H1 (cell line): ENCODE measurements around the gene OSBPL6.

Experiments
- CEBPB ChIP-seq: IDR thresholded peaks from 2 replicates; pipeline ENCODE4 v1.6.1; 2012; ENCODE audit warnings: low read depth, low read length
- CREB1 ChIP-seq: IDR thresholded peaks from 2 replicates; pipeline ENCODE4 v1.6.1; 2012; ENCODE audit warnings: inconsistent platforms
- EGR1 ChIP-seq: IDR thresholded peaks from 2 replicates; pipeline ENCODE4 v1.6.1; 2011; ENCODE audit warnings: low read depth, low read length, borderline replicate concordance
- EP300 ChIP-seq, 2 experiments: IDR thresholded peaks; 1 replicate in 1 of 2; 2 replicates in 1 of 2; pipeline ENCODE4 v1.6.1; 2011 to 2012; ENCODE audit warnings: low read depth in 2 of 2, low read length in 2 of 2, mild to moderate bottlenecking in 2 of 2, borderline replicate concordance in 1 of 2, inconsistent platforms in 1 of 2, moderate library complexity in 1 of 2
- TAF1 ChIP-seq: IDR thresholded peaks from 2 replicates; pipeline ENCODE4 v1.6.1; 2011; ENCODE audit warnings: mild to moderate bottlenecking, low read depth, low read length
- TF ChIP-seq, protein P1 (sequence below), 3 experiments: IDR thresholded peaks; 1 replicate in 2 of 3; 2 replicates in 1 of 3; pipeline versions ENCODE4 v1.5.1 to v1.6.1; 2011; ENCODE audit warnings: low read length in 3 of 3, mild to moderate bottlenecking in 3 of 3, inconsistent platforms in 2 of 3, low read depth in 1 of 3, moderate library complexity in 1 of 3; ENCODE audit not compliant: insufficient read depth in 1 of 3; ENCODE audit errors: control extremely low read depth in 1 of 3

DNA sequence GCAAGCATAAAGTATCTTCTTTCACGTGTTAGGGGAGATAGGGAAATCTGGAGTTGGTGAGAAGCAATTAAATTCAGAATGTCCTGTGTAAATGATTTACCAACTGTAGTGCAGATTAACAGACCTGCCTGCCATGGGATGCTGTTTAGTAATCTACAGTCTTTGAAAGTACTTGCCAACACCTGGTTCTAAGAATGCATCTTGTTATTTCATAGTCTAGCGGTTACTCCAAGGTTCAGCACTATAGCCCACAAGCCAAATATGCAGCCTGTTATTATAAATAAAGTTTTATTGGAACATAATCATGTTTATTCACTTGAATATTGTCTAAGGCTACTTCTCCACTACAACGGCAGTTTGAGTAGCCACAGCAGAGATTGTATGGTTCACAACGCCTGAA is 100.8 kb downstream of the OSBPL6 start:
- TF ChIP-seq CEBPB (no peak), TAF1 (no peak), CREB1 (no peak), EGR1 (no peak), EP300 (IDR thresholded peaks at IDR 0.05; ENCODE audit: borderline replicate concordance in 1 of 2, low read depth in 2 of 2, low read length in 2 of 2) (no peak)
- TF ChIP-seq, protein P1, sequence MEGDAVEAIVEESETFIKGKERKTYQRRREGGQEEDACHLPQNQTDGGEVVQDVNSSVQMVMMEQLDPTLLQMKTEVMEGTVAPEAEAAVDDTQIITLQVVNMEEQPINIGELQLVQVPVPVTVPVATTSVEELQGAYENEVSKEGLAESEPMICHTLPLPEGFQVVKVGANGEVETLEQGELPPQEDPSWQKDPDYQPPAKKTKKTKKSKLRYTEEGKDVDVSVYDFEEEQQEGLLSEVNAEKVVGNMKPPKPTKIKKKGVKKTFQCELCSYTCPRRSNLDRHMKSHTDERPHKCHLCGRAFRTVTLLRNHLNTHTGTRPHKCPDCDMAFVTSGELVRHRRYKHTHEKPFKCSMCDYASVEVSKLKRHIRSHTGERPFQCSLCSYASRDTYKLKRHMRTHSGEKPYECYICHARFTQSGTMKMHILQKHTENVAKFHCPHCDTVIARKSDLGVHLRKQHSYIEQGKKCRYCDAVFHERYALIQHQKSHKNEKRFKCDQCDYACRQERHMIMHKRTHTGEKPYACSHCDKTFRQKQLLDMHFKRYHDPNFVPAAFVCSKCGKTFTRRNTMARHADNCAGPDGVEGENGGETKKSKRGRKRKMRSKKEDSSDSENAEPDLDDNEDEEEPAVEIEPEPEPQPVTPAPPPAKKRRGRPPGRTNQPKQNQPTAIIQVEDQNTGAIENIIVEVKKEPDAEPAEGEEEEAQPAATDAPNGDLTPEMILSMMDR (IDR thresholded peaks at IDR 0.05; ENCODE audit: control extremely low read depth in 1 of 3, insufficient read depth in 1 of 3, low read depth in 1 of 3, low read length in 3 of 3) = no peak
